NCI-H187 (cell line): ENCODE results near the gene IFNAR2.
A peak's percentile ranks its signal among the peaks of the same experiment; 100 is the strongest.

ENCODE experiments used
- DNase-seq, 2 experiments: peaks; one replicate each; lab custom pipeline; 2025; lab: John Stamatoyannopoulos, UW

Gene IFNAR2

DNA sequence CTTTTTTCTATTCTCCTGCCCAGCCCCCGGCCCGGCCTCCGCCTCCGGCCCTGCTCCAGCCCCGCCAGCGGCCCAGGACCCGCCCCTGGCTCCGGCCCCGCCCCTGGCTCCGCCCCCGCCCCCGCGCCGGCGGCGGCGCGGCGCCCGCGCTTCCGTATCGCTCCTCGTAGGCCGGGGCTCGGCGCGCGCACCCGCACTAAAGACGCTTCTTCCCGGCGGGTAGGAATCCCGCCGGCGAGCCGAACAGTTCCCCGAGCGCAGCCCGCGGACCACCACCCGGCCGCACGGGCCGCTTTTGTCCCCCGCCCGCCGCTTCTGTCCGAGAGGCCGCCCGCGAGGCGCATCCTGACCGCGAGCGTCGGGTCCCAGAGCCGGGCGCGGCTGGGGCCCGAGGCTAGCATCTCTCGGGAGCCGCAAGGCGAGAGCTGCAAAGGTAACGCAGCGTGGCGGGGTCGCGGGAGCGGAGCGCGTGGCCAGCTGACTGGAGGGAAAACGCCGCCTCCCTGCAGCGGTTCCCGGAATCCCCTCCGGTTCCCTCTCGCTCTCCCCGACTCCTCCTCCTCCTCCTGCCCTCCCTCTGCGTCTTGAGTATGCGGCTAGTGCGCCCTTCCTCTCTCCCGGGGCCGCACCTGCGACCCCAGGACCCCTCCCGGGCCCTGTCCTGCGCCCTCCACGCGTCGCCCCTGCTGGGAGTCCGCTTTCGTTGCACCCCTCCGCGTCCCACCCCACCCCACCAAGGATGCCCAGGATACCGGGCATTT is at the start of gene IFNAR2:
Gene IFNAR2, plus strand, starts transcription at position 155 of the 761 bp plus-strand sequence. CDS start 11,985 bp downstream, outside the sequence.
- DNase-seq, result peak; percentile 58 to 62

DNA sequence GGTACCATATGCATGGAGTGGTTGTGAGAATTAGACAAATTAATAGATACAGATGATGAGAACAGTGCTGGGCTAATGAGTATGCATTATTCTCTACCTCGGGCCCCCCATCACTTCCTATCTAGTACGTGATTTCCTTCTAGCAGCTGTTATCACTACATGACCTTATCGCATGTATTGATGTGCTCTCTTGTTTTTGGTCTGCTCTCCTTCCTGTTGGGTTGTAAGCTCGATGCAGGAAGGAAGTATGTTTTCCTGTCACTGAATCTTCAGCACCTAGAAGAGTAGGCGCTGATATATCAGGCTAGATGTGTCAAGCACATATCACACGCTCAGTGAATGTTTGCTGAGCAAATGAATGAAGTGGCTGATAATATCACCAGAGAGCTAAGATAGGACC is 43.9 kb upstream of the IFNAR2 start:
- no peak for DNase-seq

DNA sequence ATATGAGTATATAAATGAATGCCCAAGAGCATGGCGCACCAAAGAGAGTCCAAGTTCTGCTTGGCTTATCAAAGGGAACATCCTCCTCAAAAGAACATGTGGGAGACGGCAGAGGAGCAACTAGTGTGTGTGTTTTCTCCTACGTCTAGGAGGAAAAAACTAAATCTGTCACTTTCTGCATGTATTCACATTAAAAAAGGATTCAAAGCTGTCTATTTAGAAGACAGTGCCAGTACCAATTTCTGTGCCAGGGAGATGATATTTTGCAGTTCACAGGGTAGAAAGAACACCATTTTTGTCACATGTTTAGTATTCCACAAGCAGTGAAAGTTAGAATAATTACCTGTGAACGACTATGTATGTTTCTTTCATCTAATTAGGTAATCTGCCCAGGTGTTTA is 42.5 kb upstream of the IFNAR2 start:
- no peak for DNase-seq

GRCh38 chr21:33189237-33189636 is 40.5 kb upstream of the IFNAR2 start:
- DNase-seq, result no peak

GRCh38 chr21:33189824-33190223 is 39.9 kb upstream of the IFNAR2 start:
- no peak for DNase-seq

DNA sequence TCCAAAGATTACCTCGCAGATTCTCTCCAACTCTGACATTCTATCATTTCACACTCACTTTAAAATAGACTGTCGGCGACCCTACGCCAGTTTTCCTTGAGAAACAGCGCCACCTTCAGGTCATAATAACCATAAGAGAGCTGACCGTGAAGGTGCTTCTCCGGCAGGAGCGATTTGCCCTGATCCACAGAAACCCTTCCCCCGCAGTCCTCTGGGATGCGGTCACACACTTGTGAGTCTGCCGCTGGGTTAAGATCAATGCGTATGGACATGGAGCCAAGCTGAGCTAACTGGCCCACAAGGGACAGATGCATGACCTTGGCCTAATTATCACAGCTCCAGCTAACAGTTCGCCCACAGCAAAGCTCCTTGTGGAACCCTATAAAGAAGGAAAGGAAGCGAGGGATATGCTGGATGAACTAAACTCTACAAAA is 32.8 kb upstream of the IFNAR2 start:
- DNase-seq, result peak; percentile 51 to 72

DNA sequence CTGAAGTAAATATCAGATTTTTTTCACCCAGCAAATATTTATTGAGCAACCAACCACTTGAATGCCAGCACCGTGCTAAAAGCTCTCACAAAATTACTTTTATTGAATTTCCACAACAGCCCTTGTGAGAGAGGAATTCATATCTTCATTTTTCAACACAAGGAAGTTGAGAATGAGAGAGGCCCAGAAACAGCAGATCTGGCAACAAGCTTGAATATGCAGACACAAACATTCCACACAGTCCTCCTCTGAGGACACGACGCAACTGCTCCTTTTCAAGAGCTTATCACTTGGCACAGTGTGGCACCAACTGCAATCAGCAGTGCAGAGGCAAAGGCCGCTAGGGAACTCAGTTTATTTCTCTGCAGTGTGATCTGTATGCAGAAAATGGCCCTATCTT is 32.2 kb upstream of the IFNAR2 start:
- no peak for DNase-seq

- DNase-seq, result no peak
Measured at GRCh38 chr21:33198346-33199099, 31.2 kb upstream of the IFNAR2 start.

- DNase-seq, result no peak
Measured at GRCh38 chr21:33199100-33199464, 30.7 kb upstream of the IFNAR2 start.

GRCh38 chr21:33199516-33200217 is 30.1 kb upstream of the IFNAR2 start:
- peak; percentile 73 to 80 for DNase-seq

- DNase-seq, result no peak
Measured at GRCh38 chr21:33201956-33202355, 27.8 kb upstream of the IFNAR2 start.

DNA sequence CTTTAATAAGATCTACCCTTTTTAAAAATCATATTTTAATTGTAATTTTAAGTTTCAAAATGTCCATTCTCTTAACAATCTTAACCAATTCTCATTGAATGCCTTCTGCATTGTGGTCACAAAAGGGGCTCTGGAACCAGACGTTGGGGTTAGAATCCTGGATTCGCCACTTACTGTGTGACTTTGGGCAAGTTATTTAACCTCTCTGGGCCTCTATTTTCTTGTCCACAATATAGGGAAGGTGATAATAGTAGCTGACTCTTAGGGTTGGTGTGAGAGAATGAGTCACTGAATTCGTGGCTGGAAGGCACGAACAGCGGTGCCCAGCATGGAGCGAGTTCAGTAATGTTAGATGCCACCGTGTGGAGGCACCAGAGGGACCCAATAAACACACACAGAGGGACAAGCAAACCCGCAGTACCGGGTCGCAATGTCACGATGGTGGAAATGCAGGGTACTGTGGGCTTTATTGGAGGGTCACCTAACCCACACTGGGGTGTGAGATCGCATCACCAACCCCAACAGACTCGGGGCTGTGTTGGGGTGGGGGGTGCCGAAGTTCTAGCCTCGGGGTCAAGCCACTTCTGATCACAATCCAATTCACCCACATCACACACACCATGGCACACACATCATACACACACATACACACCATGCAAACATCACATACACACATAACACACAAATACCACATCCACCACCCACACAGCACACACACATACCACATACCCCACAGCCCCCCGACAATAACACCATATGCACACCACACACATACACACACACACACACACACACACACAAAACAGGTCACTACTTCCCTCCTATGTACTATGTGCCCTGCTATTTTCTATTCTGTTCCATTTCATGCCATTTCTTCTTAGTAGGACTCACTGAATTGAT is 27.0 kb upstream of the IFNAR2 start:
- no peak for DNase-seq

- no peak for DNase-seq
Measured at GRCh38 chr21:33203371-33203724, 26.4 kb upstream of the IFNAR2 start.

GRCh38 chr21:33205476-33205875 is 24.3 kb upstream of the IFNAR2 start:
- DNase-seq, result no peak

- no peak for DNase-seq
Measured at GRCh38 chr21:33206771-33207281, 22.9 kb upstream of the IFNAR2 start.

DNA sequence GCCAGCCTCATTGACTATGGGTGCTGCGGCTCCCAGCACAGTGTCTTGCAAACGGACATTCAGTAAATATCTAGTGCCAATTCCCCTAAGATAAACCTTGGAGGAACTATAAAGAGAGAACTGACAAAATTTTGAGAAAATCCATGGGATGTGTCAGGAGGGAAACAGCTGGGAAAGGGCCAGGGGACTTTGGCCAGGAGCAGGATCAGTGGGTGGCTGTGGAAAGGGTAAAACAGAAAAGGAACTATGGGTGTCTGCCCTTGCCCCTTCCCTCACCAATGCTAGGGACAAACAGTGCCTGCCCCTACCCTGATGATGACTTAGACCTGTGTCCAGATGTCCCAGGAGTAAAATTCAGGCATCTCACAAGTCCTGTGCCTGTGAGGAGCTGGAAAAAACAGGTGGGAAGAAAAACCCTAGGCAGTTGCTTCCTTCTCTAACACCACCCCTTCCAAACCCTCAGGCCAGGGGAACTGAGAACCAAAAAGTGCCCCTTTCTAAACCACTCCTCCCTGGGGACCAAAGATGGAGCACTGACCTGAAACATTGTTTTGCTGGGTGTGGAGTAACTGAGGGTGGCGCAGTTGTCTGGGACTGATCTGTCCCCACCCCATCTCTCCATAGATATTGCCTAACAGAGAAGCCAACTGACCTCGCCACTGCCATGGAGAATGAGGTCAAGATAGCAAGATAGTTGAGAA is 22.1 kb upstream of the IFNAR2 start:
- DNase-seq, result no peak

DNA sequence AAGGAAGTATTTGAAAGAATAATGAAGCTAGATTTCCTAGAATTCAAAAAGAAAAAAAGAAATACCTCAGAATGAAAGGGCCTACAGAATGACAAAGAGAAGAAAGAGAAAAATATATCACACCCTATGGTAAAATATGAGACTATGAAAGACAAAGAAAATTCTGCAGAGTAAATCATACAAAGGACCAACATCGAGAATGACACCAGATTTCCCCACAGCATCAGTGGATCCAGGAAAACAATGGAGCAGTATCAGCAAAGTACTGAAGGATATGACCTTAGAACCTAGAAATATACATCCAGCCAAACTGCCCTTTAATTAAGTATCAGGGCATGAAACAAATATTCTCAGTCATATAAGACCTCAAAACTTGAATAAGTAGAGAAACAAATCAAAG is 21.2 kb upstream of the IFNAR2 start:
- DNase-seq, result no peak

DNA sequence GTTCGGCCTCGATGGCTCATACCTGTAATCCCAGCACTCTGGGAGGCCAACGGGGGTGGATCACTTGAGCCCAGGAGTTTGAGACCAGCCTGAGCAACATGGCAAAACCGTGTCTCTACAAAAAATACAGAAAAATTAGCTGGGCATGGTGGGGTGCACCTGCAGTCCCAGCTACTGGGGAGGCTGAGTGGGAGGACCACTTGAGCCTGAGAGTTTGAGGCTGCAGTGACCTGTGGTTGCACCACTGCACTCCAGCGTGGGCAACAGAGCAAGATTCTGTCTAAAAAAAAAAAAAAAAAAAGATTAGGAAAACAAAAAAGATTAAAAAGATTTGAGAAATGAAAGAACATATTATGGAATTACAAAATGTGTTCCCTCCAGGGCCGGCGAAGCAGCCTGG is 18.4 kb upstream of the IFNAR2 start:
- DNase-seq, result no peak

- no peak for DNase-seq
Measured at GRCh38 chr21:33211732-33212131, 18.0 kb upstream of the IFNAR2 start.

GRCh38 chr21:33212159-33212851 is 17.4 kb upstream of the IFNAR2 start:
- no peak for DNase-seq
